Heart right ventricle (tissue), 16 donors: ENCODE data around the gene COL4A2. TPM values are rescaled to one million over a fixed set of nuclear protein-coding genes. Genes with fewer than 3 reads are reported as not detected.
A peak's percentile ranks its signal among the peaks of the same experiment; 100 is the strongest.

Source experiments
- ATAC-seq, 8 donors: fragments of 200-7000 bp; cut with Tn5 transposase; one replicate each; pipeline ENCODE4 v1.9.1; 2020; ENCODE audit warnings: mild to moderate bottlenecking in 8 of 8, moderate library complexity in 8 of 8, moderate number of reproducible peaks in 1 of 8
- DNase-seq, 2 donors: peaks; one replicate each; pipeline ENCODE4 v3.0.0-alpha.2; 2020
- H3K27ac ChIP-seq, 10 donors: fragments of 200-600 bp; sonication (generic) in 2 of 10; one replicate each; pipeline versions ENCODE4 v1.5.0 to v1.8.0; 2020 to 2022; ENCODE audit warnings: mild to moderate bottlenecking in 3 of 10
- H3K27me3 ChIP-seq, 7 donors: fragments of 200-600 bp; one replicate each; pipeline ENCODE4 v1.8.0; 2021 to 2022; ENCODE audit warnings: mild to moderate bottlenecking in 2 of 7
- H3K36me3 ChIP-seq, 9 donors: fragments of 200-600 bp; sonication (generic) in 1 of 9; one replicate each; pipeline versions ENCODE4 v1.5.0 to v1.8.0; 2020 to 2022; ENCODE audit warnings: mild to moderate bottlenecking in 2 of 9
- H3K4me1 ChIP-seq, 9 donors: fragments of 200-600 bp; sonication (generic) in 1 of 9; one replicate each; pipeline versions ENCODE4 v1.5.0 to v1.8.0; 2020 to 2022; ENCODE audit warnings: mild to moderate bottlenecking in 4 of 9
- H3K4me3 ChIP-seq, 10 donors: fragments of 200-600 bp; sonication (generic) in 2 of 10; one replicate each; pipeline versions ENCODE4 v1.5.0 to v1.8.0; 2020 to 2022; ENCODE audit warnings: mild to moderate bottlenecking in 7 of 10, moderate library complexity in 2 of 10
- H3K9me3 ChIP-seq, 11 donors: fragments of 200-600 bp in 10 of 11; sonication (generic) in 2 of 11; one replicate each; pipeline versions ENCODE4 v1.5.0 to v1.8.0; 2013 to 2022; ENCODE audit warnings: mild to moderate bottlenecking in 2 of 11, control low read depth in 1 of 11, moderate library complexity in 1 of 11
- WGBS, 2 donors: extraction: QIAGEN DNeasy Blood & Tissue Kit; methylation state at CpG; one replicate each; pipeline ENCODE4 v1.1.7; 2013; ENCODE audit warnings: inconsistent platforms in 1 of 2; 5-methylcytosine and 5-hydroxymethylcytosine counted together
- intact Hi-C, 10 donors: fragments of 100-400 bp; cut with DNase I; formaldehyde crosslinking; loops; one replicate each; pipeline versions ENCODE4 v1.11.1 to v1.14.2; 2022
- polyA plus RNA-seq, 2 donors: library from polyadenylated mRNA; stranded (reverse); fragments of 200-250 nt; gene quantifications; one replicate each; pipeline ENCODE4 v1.2.3, GENCODE V29; 2013
- total RNA-seq, 10 donors: library from RNA; stranded (reverse); fragmentation: NEBNext Ultra II Directional in 3 of 10; extraction: Animal tissue kit (Norgen Biotek cat#: 25700) in 3 of 10; gene quantifications; one replicate each; pipeline versions ENCODE4 v1.2.1 to v1.2.4, GENCODE V29; 2021 to 2023
- TF ChIP-seq, protein P1 (sequence below), 9 donors: fragments of 200-600 bp; sonication (generic) in 2 of 9; IDR thresholded peaks; one replicate each; pipeline versions ENCODE4 v1.5.0 to v1.8.0; 2021 to 2022; ENCODE audit warnings: antibody characterized with exemption in 9 of 9, mild to moderate bottlenecking in 5 of 9, moderate library complexity in 1 of 9
- donor health status: Arrhythmogenic right ventricular cardiomyopathy.
- donor health status: ischemic (EF 13 %, LVEDD 7.1; RV severe dilation, severe dysfunction).
- donor health status: healthy with polysubstance abuse.
- donor health status: DM: no; HTN: yes; CAD: no.
- donor health status: DM: no; HTN: no; CAD: no.
- donor health status: ischemic (EF 25% LVEDD 6.9; RV normal size, moderate dysfunction).
- donor health status: ischemic (EF 25% LVEDD 5.7; RV mildly dilated, moderate dysfunction).
- donor health status: healthy.
- donor health status: DM: yes; HTN: yes; CAD: no.
- donor health status: Ischemic cardiomyopathy.
- donor health status: ischemic (EF 35%, LVEDD 5.7; RV mildly dilated, moderate dysfunction).
- donor health status: nonischemic (EF 11% LVEDD 7.7; RV severe dilation, severe dysfunction).
- donor health status: DM: yes; HTN: yes; CAD: no.
- donor health status: PGD.
- donor health status: ischemic (EF 29% LVEDD 5.4; RV normal size, mild dysfunction).
- donor health status: nonischemic (EF 23%, LVEDD 6.1; RV moderate dilation, normal function).

Gene COL4A2
- total and polyA plus RNA-seq, 12 donors = 81.7 to 301 (median 128) TPM

- DNase-seq = no peak
- H3K4me3 ChIP-seq = no peak overlapping the region
- no peaks in the 10 kb centered on the region for H3K27me3 ChIP-seq
- peak overlapping the region in 5 of 10 donors; percentile 11 to 91 (median 37) for H3K27ac ChIP-seq
- H3K36me3 ChIP-seq = peaks cover 0 to 27% (median 0%) of the 10 kb centered on the region in 9 donors
- WGBS, 2 donors = 68 to 70% methylated on average over 16 of the region's 16 CpGs
- TF ChIP-seq, protein P1, sequence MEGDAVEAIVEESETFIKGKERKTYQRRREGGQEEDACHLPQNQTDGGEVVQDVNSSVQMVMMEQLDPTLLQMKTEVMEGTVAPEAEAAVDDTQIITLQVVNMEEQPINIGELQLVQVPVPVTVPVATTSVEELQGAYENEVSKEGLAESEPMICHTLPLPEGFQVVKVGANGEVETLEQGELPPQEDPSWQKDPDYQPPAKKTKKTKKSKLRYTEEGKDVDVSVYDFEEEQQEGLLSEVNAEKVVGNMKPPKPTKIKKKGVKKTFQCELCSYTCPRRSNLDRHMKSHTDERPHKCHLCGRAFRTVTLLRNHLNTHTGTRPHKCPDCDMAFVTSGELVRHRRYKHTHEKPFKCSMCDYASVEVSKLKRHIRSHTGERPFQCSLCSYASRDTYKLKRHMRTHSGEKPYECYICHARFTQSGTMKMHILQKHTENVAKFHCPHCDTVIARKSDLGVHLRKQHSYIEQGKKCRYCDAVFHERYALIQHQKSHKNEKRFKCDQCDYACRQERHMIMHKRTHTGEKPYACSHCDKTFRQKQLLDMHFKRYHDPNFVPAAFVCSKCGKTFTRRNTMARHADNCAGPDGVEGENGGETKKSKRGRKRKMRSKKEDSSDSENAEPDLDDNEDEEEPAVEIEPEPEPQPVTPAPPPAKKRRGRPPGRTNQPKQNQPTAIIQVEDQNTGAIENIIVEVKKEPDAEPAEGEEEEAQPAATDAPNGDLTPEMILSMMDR (IDR thresholded peaks at IDR 0.05) = no peak
- no peak for ATAC-seq
- intact Hi-C loops = no loop called here
- H3K9me3 ChIP-seq = no peaks in the 10 kb centered on the region
- peaks cover 36 to 100% (median 98%) of the 10 kb centered on the region in 9 donors for H3K4me1 ChIP-seq
These were observed 15.2 kb downstream of the COL4A2 start for GRCh38 chr13:110322126-110322827.

DNA sequence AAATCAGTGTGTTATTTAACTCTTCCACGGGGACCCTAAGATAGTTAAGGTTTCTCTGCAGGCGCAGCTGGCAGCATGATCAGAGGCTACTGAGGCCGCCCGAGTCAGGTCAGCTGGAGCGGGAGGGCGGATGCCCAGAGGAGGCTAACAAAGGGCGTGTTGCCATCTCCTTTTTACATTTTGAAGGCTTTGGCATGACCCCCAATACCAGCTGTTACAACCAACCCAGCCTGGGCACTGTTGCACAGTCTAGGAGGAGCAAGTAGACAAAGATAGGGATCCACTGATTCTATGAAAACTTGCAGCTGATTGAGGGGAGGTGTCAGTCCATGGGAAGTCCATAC lies 15.7 kb downstream of the COL4A2 start:
- WGBS, 2 donors = 86 to 95% methylated on average over 7 of the region's 7 CpGs
- Histone ChIP-seq H3K4me3 (no peak overlapping the region), H3K4me1 (peaks cover 33 to 100% (median 95%) of the 10 kb centered on the region in 9 donors), H3K27ac (peak overlapping the region in 3 of 10 donors; percentile 20 to 91 (median 31)), H3K9me3 (no peaks in the 10 kb centered on the region), H3K36me3 (peaks cover 0 to 22% (median 0%) of the 10 kb centered on the region in 9 donors), H3K27me3 (no peaks in the 10 kb centered on the region)
- TF ChIP-seq, protein P1 (IDR thresholded peaks at IDR 0.05) = no peak
- ATAC-seq = no peak
- DNase-seq = no peak
- intact Hi-C loops = no loop called here

- TF ChIP-seq, protein P1 (IDR thresholded peaks at IDR 0.05) = no peak
- no peak for ATAC-seq
- Histone ChIP-seq H3K4me3 (no peak overlapping the region), H3K27me3 (no peaks in the 10 kb centered on the region), H3K36me3 (peaks cover 0 to 24% (median 0%) of the 10 kb centered on the region in 9 donors), H3K27ac (peak overlapping the region in 4 of 10 donors; percentile 20 to 91 (median 28)), H3K4me1 (peaks cover 36 to 100% (median 90%) of the 10 kb centered on the region in 9 donors), H3K9me3 (no peaks in the 10 kb centered on the region)
- no peak for DNase-seq
- WGBS, 2 donors = 74 to 76% methylated on average over 8 of the region's 8 CpGs
- intact Hi-C loops = no loop called here
These were observed 16.2 kb downstream of the COL4A2 start for GRCh38 chr13:110323172-110323891.

DNA sequence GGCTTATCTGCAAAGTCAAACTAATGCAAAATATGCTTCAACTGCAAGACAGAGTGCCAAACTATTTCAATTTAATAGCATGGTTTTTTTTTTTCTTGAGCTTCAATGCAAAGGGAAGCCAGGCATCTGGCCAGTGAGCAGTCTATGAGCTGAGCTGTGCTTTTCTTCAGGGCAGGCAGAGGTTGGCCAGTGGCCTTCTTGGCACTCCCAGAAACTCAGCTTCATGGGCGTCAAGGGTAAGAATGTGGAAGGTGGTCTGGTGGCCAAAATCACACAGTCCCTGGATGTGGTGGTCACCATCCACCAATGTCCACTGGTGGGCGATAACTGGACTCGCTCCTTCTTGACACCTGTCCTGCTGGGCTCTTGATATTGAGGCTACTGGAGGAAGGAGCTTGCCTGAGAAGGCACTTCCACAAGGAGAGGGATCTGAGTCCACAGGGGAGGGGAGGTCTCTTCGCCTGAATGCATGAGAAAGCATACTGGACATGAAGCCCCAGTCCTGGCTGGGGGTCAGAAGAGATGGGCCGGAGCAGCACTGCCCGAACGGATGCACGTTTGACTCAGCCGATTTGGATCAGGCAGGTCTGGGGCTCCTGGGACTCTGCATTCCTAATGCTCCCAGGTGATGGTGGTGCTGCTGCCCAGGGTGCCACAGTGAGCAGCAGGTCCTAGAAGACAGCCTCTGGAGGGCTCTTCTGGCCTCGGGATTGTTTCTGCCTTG lies 17.1 kb downstream of the COL4A2 start:
- Histone ChIP-seq H3K4me1 (peaks cover 36 to 100% (median 87%) of the 10 kb centered on the region in 9 donors), H3K4me3 (no peak overlapping the region), H3K9me3 (no peaks in the 10 kb centered on the region), H3K27ac (peak overlapping the region in 6 of 10 donors; percentile 25 to 91 (median 58)), H3K36me3 (peaks cover 0 to 32% (median 0%) of the 10 kb centered on the region in 9 donors), H3K27me3 (no peaks in the 10 kb centered on the region)
- DNase-seq (no peak), ATAC-seq (no peak)
- intact Hi-C loops = no loop called here
- TF ChIP-seq, protein P1 (IDR thresholded peaks at IDR 0.05) = no peak
- 71% methylated on average over 10 of the region's 10 CpGs for WGBS, 2 donors
